Stimulated activated CD4-positive, alpha-beta T cell treated with anti-CD3 and anti-CD28 coated beads, Interleukin-4, amount 100 ng/mL, for 4 hours (primary cell): ENCODE results near the gene GMCL2.

ENCODE experiments used
- DNase-seq, 2 experiments: peaks; one replicate each; pipeline ENCODE4 v3.0.0-alpha.2; 2020

Gene GMCL2

GRCh38 chr5:178177569-178177968 is 9.6 kb downstream of the GMCL2 start:
- DNase-seq, result no peak

DNA sequence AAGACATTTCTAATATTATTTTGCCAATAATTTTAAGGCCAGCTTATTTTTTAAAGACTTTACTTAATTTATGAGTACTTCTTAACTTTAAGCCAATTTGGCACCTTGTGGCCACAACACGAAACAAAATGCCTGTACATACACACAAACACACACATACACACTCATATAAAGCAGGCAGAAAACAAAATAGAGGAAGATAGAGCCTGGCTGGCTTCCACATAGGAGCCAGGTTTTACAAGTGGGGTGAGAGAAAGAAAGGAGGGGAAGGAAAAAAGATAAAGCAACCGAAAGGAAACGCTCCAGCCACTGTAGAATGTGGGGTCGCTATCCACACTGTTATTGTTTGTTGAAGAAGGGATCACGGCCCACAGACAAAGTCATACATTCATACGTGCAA is 10.4 kb downstream of the GMCL2 start:
- no peak for DNase-seq

- no peak for DNase-seq
Measured at GRCh38 chr5:178174456-178174855, 12.7 kb downstream of the GMCL2 start.

GRCh38 chr5:178170455-178170854 is 16.7 kb downstream of the GMCL2 start:
- DNase-seq, result no peak

DNA sequence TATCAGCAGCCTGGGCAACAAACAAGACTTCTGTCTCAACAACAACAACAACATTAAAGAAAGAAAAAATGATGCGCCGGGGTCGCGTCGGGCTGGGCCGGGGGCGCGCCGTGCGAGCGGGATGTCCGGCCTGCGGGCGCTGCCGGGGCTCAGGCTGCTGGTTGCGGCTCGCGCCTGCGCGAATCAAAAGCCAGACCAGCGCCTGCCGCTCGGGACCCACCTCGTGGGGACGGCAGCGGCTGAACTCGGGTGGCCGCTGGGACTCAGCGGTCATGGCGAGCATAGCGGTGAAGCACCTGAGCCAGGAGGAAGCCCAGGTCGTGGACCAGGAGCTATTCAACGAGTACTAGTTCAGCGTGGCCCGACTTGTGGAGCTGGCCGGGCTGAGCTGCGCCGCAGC is 21.6 kb downstream of the GMCL2 start:
- no peak for DNase-seq

GRCh38 chr5:178163772-178164735 is 23.1 kb downstream of the GMCL2 start:
- DNase-seq, result peak; percentile 87 to 93

- DNase-seq, result no peak
Measured at GRCh38 chr5:178162481-178162880, 24.7 kb downstream of the GMCL2 start.

GRCh38 chr5:178160176-178160575 is 27.0 kb downstream of the GMCL2 start:
- DNase-seq, result no peak

- no peak for DNase-seq
Measured at GRCh38 chr5:178155065-178155464, 32.1 kb downstream of the GMCL2 start.

- peak; percentile 97 to 98 for DNase-seq
Measured at GRCh38 chr5:178153530-178154340, 33.4 kb downstream of the GMCL2 start, which contains the start of gene NHP2. Gene NHP2, minus strand, starts transcription at chr5:178153885. Its CDS starts 68 bp downstream, at chr5:178153817.

GRCh38 chr5:178152491-178153444 is 34.4 kb downstream of the GMCL2 start:
- no peak for DNase-seq

DNA sequence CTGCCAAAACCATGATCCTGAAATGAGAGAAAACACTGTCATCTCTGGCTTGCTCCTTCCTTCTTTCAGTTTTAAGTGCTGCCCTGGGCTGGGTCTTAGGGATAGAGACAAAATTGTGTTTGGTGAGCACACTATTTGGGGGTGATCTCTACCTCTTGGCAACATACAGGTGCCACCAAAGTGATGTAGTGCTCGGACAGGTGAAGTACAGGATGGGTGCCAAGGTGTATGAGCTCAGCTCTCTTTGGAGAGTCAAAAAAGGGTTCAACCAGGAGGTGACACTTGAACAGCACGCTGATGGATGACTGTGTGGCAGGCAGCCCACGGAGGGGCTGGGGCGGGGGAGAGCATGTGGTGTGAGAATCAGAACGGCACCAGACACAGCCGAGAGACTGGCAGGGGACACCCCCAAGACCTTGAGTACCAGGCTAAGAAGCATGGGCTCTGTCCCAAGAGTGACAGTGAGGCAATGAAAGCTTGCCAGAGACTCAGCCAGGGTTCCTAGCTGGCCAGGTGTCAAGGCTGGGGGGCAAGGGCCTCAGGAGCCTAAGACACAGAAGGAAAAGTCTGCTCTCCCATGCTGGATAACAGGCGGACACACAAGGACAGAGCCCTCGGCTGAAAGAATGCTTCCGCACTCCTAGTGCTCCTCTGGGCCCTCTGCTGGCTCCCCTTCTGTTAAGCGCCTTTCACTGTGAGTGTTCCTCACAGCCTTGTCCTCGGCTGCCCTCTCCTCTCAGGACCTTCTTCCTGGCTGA is 36.0 kb downstream of the GMCL2 start:
- DNase-seq, result no peak

- no peak for DNase-seq
Measured at GRCh38 chr5:178149199-178149932, 37.8 kb downstream of the GMCL2 start.

GRCh38 chr5:178147406-178147805 is 39.8 kb downstream of the GMCL2 start:
- DNase-seq, result no peak

- DNase-seq, result peak; percentile 62 to 65
Measured at GRCh38 chr5:178145965-178146820, 41.0 kb downstream of the GMCL2 start.

GRCh38 chr5:178143901-178144300 is 43.3 kb downstream of the GMCL2 start:
- no peak for DNase-seq

GRCh38 chr5:178143246-178143645 is 43.9 kb downstream of the GMCL2 start:
- no peak for DNase-seq

DNA sequence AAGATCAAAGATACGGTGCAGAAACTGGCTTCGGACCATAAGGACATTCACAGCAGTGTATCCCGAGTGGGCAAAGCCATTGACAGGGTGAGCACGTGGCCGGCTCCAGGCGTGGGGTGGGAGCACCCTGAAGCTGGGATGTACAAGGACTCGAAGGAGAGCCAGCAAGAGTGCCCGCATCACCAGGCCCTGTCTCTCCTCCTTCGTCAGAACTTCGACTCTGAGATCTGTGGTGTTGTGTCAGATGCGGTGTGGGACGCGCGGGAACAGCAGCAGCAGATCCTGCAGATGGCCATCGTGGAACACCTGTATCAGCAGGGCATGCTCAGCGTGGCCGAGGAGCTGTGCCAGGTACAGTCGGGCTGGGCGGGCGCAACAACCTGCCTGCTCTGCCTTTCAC is 44.5 kb downstream of the GMCL2 start:
- DNase-seq, result no peak

- DNase-seq, result no peak
Measured at GRCh38 chr5:178141550-178141949, 45.6 kb downstream of the GMCL2 start.

- DNase-seq, result no peak
Measured at GRCh38 chr5:178137991-178138390, 49.2 kb downstream of the GMCL2 start.
